ENCODE data around the gene GLT8D1.

DNA sequence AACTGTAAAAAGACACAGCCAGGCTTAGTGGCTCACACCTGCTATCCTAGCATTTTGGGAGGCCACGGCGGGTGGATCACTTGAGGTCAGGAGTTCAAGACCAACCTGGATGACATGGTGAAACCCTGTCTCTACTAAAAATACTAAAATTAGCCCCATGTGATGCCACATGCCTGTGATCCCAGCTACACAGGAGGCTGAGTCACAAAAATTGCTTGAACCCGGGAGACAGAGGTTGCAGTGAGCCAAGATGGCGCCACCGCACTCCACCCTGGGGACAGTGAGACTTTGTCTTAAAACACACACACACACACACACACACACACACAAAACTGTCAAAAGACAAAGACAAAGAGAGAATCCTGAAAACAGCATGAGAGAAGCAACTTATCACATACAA lies 18.3 kb upstream of the GLT8D1 start:
- TF ChIP-seq, protein P1, sequence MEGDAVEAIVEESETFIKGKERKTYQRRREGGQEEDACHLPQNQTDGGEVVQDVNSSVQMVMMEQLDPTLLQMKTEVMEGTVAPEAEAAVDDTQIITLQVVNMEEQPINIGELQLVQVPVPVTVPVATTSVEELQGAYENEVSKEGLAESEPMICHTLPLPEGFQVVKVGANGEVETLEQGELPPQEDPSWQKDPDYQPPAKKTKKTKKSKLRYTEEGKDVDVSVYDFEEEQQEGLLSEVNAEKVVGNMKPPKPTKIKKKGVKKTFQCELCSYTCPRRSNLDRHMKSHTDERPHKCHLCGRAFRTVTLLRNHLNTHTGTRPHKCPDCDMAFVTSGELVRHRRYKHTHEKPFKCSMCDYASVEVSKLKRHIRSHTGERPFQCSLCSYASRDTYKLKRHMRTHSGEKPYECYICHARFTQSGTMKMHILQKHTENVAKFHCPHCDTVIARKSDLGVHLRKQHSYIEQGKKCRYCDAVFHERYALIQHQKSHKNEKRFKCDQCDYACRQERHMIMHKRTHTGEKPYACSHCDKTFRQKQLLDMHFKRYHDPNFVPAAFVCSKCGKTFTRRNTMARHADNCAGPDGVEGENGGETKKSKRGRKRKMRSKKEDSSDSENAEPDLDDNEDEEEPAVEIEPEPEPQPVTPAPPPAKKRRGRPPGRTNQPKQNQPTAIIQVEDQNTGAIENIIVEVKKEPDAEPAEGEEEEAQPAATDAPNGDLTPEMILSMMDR (IDR thresholded peaks at IDR 0.05), result no peak
- TF ChIP-seq EZH2 (IDR thresholded peaks at IDR 0.05) (no peak), EZH2phosphoT487 (IDR thresholded peaks at IDR 0.05) (no peak)

Measured in neural progenitor cell (in vitro differentiated cells).